Activated CD4-positive, alpha-beta T cell treated with anti-CD3 and anti-CD28 coated beads, Interleukin-2, amount 10 ng/mL, durations not matched to agents 24 days and 14 days (primary cell): Measurements from ENCODE around the gene MRPL2. TPM values are rescaled to one million over a fixed set of nuclear protein-coding genes. Genes with fewer than 3 reads are reported as not detected.
"Not testable (repeated sequence)": the region's sequence is repeated elsewhere in the genome, so short reads cannot be mapped to it uniquely, and the experiment has no call there.

Source experiments
- DNase-seq: peaks from one replicate; pipeline ENCODE4 v3.0.0; 2022
- H3K27ac Mint-ChIP-seq: one replicate; pipeline ENCODE4 v1.8.0; 2022; ENCODE audit warnings: mild to moderate bottlenecking, mixed read lengths
- H3K27me3 Mint-ChIP-seq: one replicate; pipeline ENCODE4 v1.8.0; 2022; ENCODE audit warnings: mixed read lengths
- H3K36me3 Mint-ChIP-seq: one replicate; pipeline ENCODE4 v1.8.0; 2022; ENCODE audit warnings: low read depth, mild to moderate bottlenecking, mixed read lengths
- H3K4me1 Mint-ChIP-seq: one replicate; pipeline ENCODE4 v1.8.0; 2021; ENCODE audit warnings: mixed read lengths
- H3K4me3 Mint-ChIP-seq: one replicate; pipeline ENCODE4 v1.8.0; 2022; ENCODE audit warnings: mild to moderate bottlenecking, moderate library complexity, mixed read lengths
- H3K9me3 Mint-ChIP-seq: one replicate; pipeline ENCODE4 v1.8.0; 2021; ENCODE audit warnings: mixed read lengths
- intact Hi-C: fragments of 100-400 bp; cut with micrococcal nuclease; formaldehyde crosslinking; loops from one replicate; pipeline ENCODE4 v1.15.1; 2023
- total RNA-seq: library from RNA; stranded (reverse); gene quantifications from 2 replicates; pipeline ENCODE4 v1.2.3, GENCODE V29; 2022

Gene MRPL2
- total RNA-seq, 1 donor from 2014 or later = 103 TPM

GRCh38 chr6:43091020-43091419 lies 31.8 kb upstream of the MRPL2 start:
- intact Hi-C loops = no loop called here
- Mint-ChIP-seq H3K4me1 (peaks cover 15% of the 10 kb centered on the region), H3K27me3 (no peaks in the 10 kb centered on the region), H3K9me3 (no peaks in the 10 kb centered on the region), H3K27ac (no peak overlapping the region), H3K4me3 (no peak overlapping the region), H3K36me3 (no peaks in the 10 kb centered on the region)
- DNase-seq = no peak

- H3K27ac Mint-ChIP-seq = no peak overlapping the region
- peaks cover 17% of the 10 kb centered on the region for H3K4me1 Mint-ChIP-seq
- H3K36me3 Mint-ChIP-seq = no peaks in the 10 kb centered on the region
- no peak overlapping the region for H3K4me3 Mint-ChIP-seq
- intact Hi-C loops = no loop called here
- H3K27me3 Mint-ChIP-seq = no peaks in the 10 kb centered on the region
- no peak for DNase-seq
- no peaks in the 10 kb centered on the region for H3K9me3 Mint-ChIP-seq
Measured at GRCh38 chr6:43090559-43090956, 31.3 kb upstream of the MRPL2 start.

DNA sequence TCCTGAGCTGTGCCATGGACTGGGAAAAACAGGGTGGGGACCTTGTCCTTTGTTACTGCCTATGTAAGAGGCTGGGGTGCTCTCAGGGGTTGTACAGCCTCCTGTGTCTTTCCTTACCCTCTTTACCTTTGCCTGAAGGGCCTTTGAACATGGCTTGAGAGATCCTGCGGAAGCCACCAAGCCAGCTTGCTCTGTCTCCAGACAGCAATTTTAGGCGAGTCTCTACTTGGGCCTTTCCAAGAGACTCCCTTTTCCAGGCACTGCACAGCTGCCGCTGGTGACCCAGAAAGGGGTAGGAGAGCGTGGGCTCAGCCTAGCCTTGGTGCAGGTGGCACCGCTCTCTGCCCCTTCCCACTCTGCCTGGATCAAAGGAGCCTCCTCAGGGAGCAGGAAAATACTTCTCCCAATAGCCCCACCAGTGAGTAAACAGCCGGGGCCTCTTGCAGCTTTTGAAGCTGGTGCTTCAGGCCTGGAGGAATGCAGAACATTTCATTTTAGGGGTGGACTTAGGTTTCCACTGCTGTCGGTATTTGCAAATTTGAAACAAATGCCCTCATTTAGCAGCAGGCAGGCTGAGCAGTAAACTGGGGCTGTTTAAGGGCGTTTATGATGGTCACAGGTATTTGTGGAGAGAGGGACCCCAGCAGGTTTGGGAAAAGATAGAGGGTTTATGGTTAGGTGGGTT lies 30.8 kb upstream of the MRPL2 start:
- DNase-seq = no peak
- intact Hi-C loops = no loop called here
- peaks cover 17% of the 10 kb centered on the region for H3K4me1 Mint-ChIP-seq

DNA sequence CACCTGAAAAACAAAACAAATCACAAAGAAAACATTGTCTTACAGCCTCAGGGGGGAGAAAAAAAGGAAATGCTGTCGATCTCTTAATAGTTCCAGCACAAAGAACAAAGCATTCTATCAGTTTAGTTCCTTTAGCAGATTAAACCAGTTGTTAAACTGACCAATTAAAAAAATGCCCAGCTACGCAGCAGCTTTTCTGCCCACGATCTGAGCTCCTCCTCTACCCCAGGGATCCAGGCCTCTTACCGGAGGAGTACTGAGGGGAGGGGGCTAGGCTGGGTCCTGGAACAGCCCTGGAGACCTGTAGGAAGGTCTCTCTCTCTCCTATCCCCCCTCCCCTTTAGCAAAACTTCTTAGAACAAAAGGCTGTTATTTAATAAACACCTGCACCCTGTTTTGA lies 30.2 kb upstream of the MRPL2 start:
- Mint-ChIP-seq H3K4me1 (peaks cover 17% of the 10 kb centered on the region), H3K27me3 (peaks cover 1% of the 10 kb centered on the region), H3K4me3 (no peak overlapping the region), H3K27ac (no peak overlapping the region), H3K9me3 (no peaks in the 10 kb centered on the region), H3K36me3 (no peaks in the 10 kb centered on the region)
- intact Hi-C loops = no loop called here
- DNase-seq = no peak

More for the DNA sequence above, 30.8 kb upstream of the MRPL2 start:
- Mint-ChIP-seq H3K36me3 (no peaks in the 10 kb centered on the region), H3K27ac (peak overlapping the region; percentile 20), H3K4me3 (no peak overlapping the region), H3K9me3 (no peaks in the 10 kb centered on the region), H3K27me3 (no peaks in the 10 kb centered on the region)

DNA sequence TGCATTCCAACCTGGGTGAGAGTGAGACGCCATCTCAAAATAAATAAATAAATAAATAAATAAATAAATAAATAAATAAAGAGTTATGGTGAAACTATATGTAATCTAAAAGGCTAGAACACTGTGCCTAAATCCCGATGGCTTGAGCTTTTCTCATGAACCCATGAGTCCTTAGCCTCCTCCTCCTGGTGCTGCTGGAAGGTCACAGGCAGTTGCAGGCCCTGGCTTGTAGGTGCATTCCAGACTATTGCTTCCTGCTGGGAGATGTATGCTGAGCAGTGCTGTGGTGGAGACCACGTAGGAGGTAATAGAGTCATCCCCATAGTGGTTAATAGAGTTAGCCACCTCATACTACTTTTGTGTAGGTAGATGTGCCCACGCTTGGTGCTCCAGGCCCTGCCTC lies 29.4 kb upstream of the MRPL2 start:
- DNase-seq = no peak
- Mint-ChIP-seq H3K4me1 (peaks cover 13% of the 10 kb centered on the region), H3K9me3 (no peaks in the 10 kb centered on the region), H3K4me3 (no peak overlapping the region), H3K36me3 (no peaks in the 10 kb centered on the region), H3K27me3 (peaks cover 3% of the 10 kb centered on the region), H3K27ac (no peak overlapping the region)
- intact Hi-C loops = no loop called here

GRCh38 chr6:43086022-43086658 lies 26.9 kb upstream of the MRPL2 start:
- Mint-ChIP-seq H3K27me3 (peaks cover 3% of the 10 kb centered on the region), H3K36me3 (no peaks in the 10 kb centered on the region), H3K4me1 (peaks cover 6% of the 10 kb centered on the region), H3K4me3 (no peak overlapping the region), H3K27ac (no peak overlapping the region), H3K9me3 (no peaks in the 10 kb centered on the region)
- no peak for DNase-seq
- intact Hi-C loops = no loop called here

GRCh38 chr6:43082806-43083655 lies 23.8 kb upstream of the MRPL2 start:
- H3K27me3 Mint-ChIP-seq = peaks cover 20% of the 10 kb centered on the region
- H3K9me3 Mint-ChIP-seq = no peaks in the 10 kb centered on the region
- H3K27ac Mint-ChIP-seq = no peak overlapping the region

GRCh38 chr6:43081922-43082321 lies 22.7 kb upstream of the MRPL2 start:
- H3K4me3 Mint-ChIP-seq, H3K4me1 Mint-ChIP-seq, H3K27ac Mint-ChIP-seq, DNase-seq, H3K9me3 Mint-ChIP-seq, intact Hi-C loops, H3K36me3 Mint-ChIP-seq: not testable (repeated sequence)
- peaks cover 31% of the 10 kb centered on the region for H3K27me3 Mint-ChIP-seq

More at GRCh38 chr6:43082806-43083655, 23.8 kb upstream of the MRPL2 start:
- intact Hi-C loops = no loop called here
- H3K4me1 Mint-ChIP-seq = peaks cover 6% of the 10 kb centered on the region
- no peaks in the 10 kb centered on the region for H3K36me3 Mint-ChIP-seq
- no peak overlapping the region for H3K4me3 Mint-ChIP-seq
- DNase-seq = no peak

DNA sequence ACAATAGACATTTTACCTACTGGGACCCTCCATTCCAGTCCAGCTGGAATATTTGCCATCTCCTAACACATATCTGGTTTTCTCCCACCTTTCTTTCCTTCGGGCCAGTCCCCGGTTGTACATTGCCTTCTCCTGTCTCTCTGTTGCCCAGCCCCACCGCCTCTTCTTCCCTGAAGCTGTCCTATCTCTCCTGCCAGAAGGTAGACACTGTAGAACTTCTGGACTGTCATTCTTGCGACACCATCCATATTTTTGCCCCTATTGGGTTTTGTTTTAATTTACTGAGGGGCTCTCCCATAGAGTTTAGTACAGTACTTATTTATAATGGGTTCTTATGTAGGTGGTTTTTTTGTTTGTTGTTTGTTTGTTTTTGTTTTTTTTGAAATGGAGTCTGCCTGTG lies 21.8 kb upstream of the MRPL2 start:
- no peak for DNase-seq
- no peaks in the 10 kb centered on the region for H3K9me3 Mint-ChIP-seq
- peaks cover 7% of the 10 kb centered on the region for H3K4me1 Mint-ChIP-seq
- H3K27me3 Mint-ChIP-seq = peaks cover 35% of the 10 kb centered on the region
- H3K4me3 Mint-ChIP-seq = no peak overlapping the region
- intact Hi-C loops = no loop called here
- no peak overlapping the region for H3K27ac Mint-ChIP-seq
- no peaks in the 10 kb centered on the region for H3K36me3 Mint-ChIP-seq

GRCh38 chr6:43078691-43079090 lies 19.5 kb upstream of the MRPL2 start:
- peaks cover 2% of the 10 kb centered on the region for H3K36me3 Mint-ChIP-seq
- no peaks in the 10 kb centered on the region for H3K9me3 Mint-ChIP-seq
- intact Hi-C loops = no loop called here
- H3K27me3 Mint-ChIP-seq = peaks cover 36% of the 10 kb centered on the region
- peaks cover 5% of the 10 kb centered on the region for H3K4me1 Mint-ChIP-seq
- no peak overlapping the region for H3K27ac Mint-ChIP-seq
- H3K4me3 Mint-ChIP-seq = no peak overlapping the region
- DNase-seq = no peak

DNA sequence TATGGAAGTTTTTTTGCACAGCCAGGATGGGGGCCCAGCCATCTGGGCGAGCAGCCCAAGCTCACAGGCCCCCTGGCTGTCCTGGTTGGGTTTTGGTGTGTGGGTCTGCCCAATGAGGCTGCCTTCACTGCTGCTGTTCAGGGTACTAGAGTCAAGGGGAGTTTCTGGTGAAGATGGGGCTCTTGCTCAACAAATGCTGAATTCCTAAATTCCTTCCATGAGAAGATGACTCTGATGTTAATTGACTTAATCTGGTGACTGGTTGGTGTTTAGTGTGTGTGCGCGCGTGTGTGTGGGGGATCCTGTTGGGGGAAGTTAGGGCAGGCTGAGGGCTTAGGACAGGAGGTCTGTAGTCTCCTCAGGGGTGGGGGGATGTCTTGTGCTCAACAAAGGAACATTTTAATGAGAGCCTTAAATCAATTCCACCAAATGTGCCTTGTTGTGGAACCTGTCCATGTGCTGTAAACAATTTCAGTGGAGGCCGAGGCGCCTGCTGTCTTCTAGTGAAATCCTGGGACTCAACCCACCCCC lies 18.8 kb upstream of the MRPL2 start:
- Mint-ChIP-seq H3K27ac (no peak overlapping the region), H3K4me1 (peaks cover 5% of the 10 kb centered on the region), H3K9me3 (no peaks in the 10 kb centered on the region), H3K27me3 (peaks cover 36% of the 10 kb centered on the region), H3K36me3 (peaks cover 3% of the 10 kb centered on the region), H3K4me3 (no peak overlapping the region)
- intact Hi-C loops = no loop called here
- DNase-seq = no peak

DNA sequence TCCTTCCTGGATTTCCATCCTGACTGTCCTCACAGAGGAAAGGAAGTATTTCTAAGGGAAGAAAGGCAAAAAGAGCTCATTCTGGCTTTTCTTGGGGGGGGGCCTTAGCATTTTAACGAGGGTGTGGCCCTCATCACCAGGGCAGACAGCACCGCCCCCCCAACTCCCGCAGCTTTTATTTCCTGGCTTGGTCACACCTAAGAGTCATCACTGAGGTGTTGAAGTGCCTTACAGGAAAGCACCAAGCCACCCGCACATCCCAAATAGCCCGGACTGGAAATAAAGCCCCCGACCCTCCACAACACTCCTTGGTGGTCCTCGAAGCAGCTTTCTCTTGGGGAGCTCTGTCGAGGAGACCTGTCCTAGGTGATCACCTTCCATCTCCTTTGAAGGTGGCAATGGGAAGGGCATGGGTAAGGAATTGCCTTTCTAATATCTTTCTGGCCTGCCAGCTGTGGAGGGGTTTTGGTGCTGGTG lies 18.1 kb upstream of the MRPL2 start:
- DNase-seq = peak; percentile 56
- H3K27me3 Mint-ChIP-seq = peaks cover 36% of the 10 kb centered on the region
- peak overlapping the region; percentile 73 for H3K4me3 Mint-ChIP-seq
- H3K9me3 Mint-ChIP-seq = no peaks in the 10 kb centered on the region
- peaks cover 5% of the 10 kb centered on the region for H3K4me1 Mint-ChIP-seq
- peaks cover 7% of the 10 kb centered on the region for H3K36me3 Mint-ChIP-seq
- no peak overlapping the region for H3K27ac Mint-ChIP-seq
- intact Hi-C loops = no loop called here

DNA sequence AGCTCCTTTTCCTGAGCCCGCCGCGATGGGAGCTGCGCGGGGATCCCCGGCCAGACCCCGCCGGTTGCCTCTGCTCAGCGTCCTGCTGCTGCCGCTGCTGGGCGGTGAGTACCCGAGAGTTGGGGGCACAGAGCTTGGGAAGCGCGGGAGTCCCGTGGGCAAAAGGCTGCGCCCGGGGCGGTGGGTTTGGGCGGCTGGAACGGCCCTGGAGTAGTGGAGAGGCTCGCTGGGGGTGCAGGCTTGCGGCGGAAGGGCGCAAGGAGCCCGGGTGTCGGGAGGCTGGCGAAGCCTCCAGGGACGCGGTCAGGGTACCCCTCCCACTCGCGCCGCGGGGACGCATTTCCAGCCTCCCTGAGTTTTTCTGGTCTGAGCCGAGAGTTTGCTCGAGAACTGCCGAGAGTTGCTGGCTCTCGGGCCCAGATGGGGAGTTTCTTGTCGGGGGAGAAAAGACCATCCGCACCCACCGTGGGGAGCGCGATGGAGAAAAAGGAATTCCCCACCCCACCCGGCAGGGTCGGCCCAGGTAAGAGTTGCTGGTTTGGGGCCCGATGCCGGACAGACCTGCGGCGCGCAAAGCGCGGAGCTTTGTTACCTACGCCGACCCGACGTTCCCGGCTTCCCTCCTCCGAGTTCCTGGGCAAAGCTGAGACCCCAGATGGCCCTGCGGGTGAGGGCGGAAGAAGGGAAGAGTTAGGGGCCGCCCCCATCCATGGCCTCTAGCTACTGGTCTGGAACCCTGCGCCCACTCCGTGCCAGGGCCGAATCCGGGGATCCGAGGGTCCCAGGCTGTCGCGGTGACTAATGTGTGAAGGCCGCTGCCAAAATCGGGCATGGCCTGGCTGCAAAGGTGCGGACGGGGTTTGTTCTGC lies 17.5 kb upstream of the MRPL2 start:
- Mint-ChIP-seq H3K36me3 (peaks cover 7% of the 10 kb centered on the region), H3K9me3 (no peaks in the 10 kb centered on the region), H3K4me1 (peaks cover 5% of the 10 kb centered on the region), H3K27me3 (peaks cover 36% of the 10 kb centered on the region), H3K4me3 (peak overlapping the region; percentile 73), H3K27ac (no peak overlapping the region)
- no peak for DNase-seq
- intact Hi-C loops = no loop called here
